Measurements from ENCODE around the gene PRDM10.

Gene PRDM10

DNA sequence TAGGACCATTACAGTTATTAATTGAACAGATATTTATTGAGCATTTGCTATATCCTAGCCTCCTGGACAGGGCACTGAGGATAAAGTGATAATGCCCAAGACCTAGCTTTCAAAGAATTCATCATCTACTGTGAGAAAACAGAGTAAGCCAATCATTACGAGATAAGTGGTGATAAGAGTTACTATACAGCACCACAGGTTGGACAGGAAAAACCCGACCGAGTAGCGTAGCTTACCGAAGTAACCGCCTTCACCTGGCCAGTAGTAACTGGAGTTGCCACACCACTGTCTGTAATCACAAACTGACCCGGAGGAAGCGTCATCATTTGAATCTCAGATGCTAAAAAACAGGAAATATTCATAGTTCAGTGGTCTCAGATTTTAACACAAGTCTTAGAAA is 97.2 kb downstream of the PRDM10 start:
- ChIA-PET CTCF (interaction anchor here (0.9 to 1.2 kb wide), 3 partner anchors 10 to 227 kb away, joined by 3 to 5 read pairs (median 4); no protein-coding TSS in a partner anchor), POLR2A (no interaction called here)
- no peak overlapping the region for H3K4me3 ChIP-seq (ENCODE audit: low read depth, low read length)
- no peak for DNase-seq (ENCODE audit: low read depth, low spot score)
- TF ChIP-seq, protein P1, sequence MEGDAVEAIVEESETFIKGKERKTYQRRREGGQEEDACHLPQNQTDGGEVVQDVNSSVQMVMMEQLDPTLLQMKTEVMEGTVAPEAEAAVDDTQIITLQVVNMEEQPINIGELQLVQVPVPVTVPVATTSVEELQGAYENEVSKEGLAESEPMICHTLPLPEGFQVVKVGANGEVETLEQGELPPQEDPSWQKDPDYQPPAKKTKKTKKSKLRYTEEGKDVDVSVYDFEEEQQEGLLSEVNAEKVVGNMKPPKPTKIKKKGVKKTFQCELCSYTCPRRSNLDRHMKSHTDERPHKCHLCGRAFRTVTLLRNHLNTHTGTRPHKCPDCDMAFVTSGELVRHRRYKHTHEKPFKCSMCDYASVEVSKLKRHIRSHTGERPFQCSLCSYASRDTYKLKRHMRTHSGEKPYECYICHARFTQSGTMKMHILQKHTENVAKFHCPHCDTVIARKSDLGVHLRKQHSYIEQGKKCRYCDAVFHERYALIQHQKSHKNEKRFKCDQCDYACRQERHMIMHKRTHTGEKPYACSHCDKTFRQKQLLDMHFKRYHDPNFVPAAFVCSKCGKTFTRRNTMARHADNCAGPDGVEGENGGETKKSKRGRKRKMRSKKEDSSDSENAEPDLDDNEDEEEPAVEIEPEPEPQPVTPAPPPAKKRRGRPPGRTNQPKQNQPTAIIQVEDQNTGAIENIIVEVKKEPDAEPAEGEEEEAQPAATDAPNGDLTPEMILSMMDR (IDR thresholded peaks at IDR 0.05; ENCODE audit: insufficient read depth, low read length, missing control alignments): no peak

DNA sequence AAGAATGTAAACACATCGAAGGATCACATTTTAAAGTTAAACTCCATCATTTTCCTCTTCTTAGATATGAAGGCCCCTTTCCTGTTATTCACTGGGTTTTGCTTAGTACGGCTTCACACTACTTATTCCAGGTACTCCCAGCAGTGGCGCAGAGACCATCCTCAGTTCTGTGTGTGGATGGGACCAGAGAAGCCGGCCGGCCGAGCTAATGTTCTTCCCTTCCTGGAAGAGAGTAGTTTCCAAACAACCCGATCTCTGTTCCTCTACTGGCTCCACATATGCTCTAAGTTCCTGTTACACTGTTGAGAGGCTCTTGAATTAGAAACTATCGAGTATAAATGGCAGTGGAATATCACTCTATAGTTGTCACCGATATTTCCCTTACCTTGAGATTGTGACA is 106.6 kb downstream of the PRDM10 start:
- POLR2A ChIA-PET: interaction anchor here (1.1 kb wide), 1 partner anchor 21 kb away, joined by 3 read pairs; no protein-coding TSS in a partner anchor
- DNase-seq (ENCODE audit: low read depth, low spot score): no peak
- TF ChIP-seq, protein P1 (IDR thresholded peaks at IDR 0.05; ENCODE audit: insufficient read depth, low read length, missing control alignments): no peak
- peak overlapping the region; percentile 65 for H3K4me3 ChIP-seq (ENCODE audit: low read depth, low read length)
- CTCF ChIA-PET: interaction anchor here (0.7 to 1.7 kb wide), 2 partner anchors 12 to 14 kb away, joined by 3 to 4 read pairs; no protein-coding TSS in a partner anchor

DNA sequence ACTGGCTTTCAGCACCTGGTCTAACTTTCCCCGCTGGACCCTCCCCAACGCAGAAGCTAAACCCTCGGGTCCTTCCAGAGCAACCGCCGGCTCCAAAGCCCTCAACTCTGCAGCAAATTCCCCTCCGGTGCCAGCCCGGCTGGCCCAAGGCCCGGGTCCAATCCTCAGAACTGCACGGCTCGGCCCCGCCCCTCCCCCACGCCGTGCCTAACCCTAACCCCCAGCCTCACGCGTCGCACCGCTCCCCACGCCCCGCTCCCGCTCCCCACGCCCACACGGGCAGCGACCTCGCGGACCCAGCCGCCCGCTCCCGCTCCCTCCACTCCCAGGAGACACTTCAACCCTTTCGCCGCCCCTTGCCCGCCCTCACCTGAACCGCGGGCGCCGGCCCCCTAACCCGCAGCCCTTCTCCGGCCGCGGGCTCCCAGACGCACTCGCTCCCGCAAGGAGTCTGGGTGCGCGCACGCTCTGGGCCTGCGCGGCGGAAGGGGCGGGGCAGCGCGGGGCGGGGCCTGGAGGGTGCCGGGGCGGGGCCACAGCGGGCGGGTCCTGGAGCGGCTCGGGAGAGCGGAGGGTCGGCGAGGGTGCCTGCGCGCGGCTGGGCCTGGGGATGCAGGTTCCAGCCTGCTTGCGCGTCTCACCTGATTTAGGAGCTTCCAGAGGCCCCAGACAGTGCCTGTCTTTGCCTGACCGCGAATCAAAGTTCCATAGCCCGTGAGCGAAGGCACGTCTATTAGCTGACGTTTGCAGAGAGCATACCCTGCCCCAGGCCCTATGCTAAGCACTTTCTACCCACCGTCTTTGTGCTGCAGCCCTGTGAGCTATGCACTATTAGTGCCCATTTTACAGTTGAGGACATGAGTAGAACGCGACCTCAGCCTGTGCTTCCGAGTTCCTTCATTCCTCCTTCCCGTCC is 107.3 kb downstream of the PRDM10 start, which contains the start of gene NFRKB:
Gene NFRKB, minus strand, starts transcription at position 453 of the 916 bp plus-strand sequence. CDS start 2,729 bp downstream, outside the sequence.
- POLR2A ChIA-PET: interaction anchor here (0.7 to 1.1 kb wide), 2 partner anchors 20 kb away, joined by 3 read pairs; no protein-coding TSS in a partner anchor
- TF ChIP-seq, protein P1 (IDR thresholded peaks at IDR 0.05; ENCODE audit: insufficient read depth, low read length, missing control alignments): no peak
- DNase-seq (ENCODE audit: low read depth, low spot score): no peak
- CTCF ChIA-PET: interaction anchor here (0.7 to 1.7 kb wide), 4 partner anchors 13 to 233 kb away, joined by 3 to 9 read pairs (median 4); no protein-coding TSS in a partner anchor
- H3K4me3 ChIP-seq (ENCODE audit: low read depth, low read length): peak within 1 kb of the TSS; percentile 65

DNA sequence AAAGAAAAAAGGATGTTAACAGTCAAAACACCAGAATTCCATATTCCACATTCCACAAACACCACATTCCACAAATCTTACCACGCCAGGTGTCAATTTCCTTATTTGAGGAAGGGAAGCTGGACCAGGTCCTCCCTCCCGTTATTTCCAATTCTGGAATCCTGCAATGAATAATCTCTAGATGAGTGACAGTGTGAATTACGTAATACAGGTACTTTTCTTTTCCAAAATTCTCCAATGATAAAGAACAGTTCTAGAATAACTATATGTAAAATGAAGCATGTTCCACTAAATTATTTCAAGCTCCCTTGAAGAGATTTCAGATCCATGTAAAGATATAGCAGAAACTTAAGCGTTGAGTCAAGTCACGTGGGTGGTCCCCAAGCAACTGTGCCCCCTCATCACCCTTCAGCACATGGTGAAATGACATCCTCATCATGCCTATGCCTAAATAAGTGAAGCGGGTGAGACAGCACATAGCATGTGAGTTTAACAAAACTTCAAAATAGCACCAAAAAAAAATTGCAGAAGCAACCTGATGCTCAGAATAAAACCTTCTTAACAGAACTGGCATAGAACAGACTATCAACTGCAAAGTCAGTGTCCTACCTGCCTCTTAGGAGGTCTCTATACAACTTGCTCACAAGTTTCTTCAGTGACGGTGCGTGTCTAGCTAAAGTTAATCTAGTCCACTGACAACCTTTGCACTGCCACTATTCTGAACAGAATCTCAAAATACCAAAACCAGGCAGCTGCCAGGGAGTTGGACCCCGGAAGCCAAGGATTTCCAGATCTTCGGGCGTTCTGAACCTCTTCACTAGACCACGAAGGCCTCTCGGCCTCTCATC is 108.1 kb downstream of the PRDM10 start:
- ChIA-PET CTCF (interaction anchor here (0.8 to 1.7 kb wide), 3 partner anchors 13 to 238 kb away, joined by 3 to 9 read pairs (median 4); no protein-coding TSS in a partner anchor), POLR2A (interaction anchor here (0.7 kb wide), 1 partner anchor 19 kb away, joined by 3 read pairs; no protein-coding TSS in a partner anchor)
- peak overlapping the region; percentile 65 for H3K4me3 ChIP-seq (ENCODE audit: low read depth, low read length)
- TF ChIP-seq, protein P1 (IDR thresholded peaks at IDR 0.05; ENCODE audit: insufficient read depth, low read length, missing control alignments): no peak
- no peak for DNase-seq (ENCODE audit: low read depth, low spot score)

DNA sequence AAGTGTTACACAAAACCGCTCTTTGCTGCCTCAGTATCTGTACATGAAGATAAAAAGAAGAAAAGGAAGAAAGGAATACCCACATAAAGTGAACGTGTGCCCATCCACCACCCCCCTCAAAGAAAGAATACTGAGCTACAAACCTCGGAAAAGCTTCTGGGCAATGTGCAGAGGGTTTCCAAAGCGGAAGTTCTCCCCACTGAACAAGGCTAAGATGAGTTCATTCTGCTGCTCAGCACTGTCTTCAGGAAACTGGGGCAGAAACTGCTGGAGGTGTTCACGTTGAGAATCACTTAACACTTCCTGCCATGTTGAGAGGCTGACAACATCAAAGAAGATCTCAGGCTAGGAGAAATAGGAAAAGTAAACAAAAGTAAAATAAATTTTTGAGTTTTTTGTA is 114.2 kb downstream of the PRDM10 start:
- H3K4me3 ChIP-seq (ENCODE audit: low read depth, low read length): no peak overlapping the region
- ChIA-PET POLR2A (no interaction called here), CTCF (interaction anchor here (0.7 to 1.0 kb wide), 2 partner anchors 10 to 243 kb away, joined by 3 read pairs; no protein-coding TSS in a partner anchor)
- DNase-seq (ENCODE audit: low read depth, low spot score): no peak
- TF ChIP-seq, protein P1 (IDR thresholded peaks at IDR 0.05; ENCODE audit: insufficient read depth, low read length, missing control alignments): no peak

Measured in AG04449 (cell line).